ENCODE data around the gene EEIG1.

EEIG1 gene

DNA sequence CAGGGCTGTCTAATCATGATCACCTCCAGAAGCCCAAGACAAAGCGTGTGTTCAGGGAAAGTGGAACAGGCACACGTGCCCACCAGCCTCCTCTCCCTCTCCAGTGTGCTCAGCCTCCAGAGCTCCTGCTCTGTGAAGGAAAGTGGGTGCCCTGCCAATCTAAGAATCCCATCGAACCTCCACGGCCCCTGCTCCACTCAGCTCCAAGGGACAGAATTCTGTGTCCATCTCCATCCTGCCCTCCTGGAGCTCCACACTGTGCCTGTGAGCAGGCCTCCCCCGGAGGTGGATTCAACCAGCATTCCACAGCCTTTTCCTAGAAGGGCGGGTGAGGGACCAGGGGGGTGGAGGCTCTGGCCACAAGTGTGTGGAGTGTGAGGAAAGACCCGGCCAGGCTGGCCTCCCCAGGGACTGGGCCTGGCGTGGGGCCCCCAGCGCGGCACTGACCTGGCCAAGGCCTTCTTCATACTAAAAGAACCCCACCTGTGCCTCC lies 6.0 kb downstream of the EEIG1 start:
- DNase-seq (ENCODE audit: low read depth, low spot score): no peak
- ChIA-PET CTCF (interaction anchor here (1.0 to 3.7 kb wide), 4 partner anchors 13 to 150 kb away, joined by 3 to 18 read pairs (median 9); no protein-coding TSS in a partner anchor), POLR2A (no interaction called here)
- no peak overlapping the region; the same call in 1 of the 2 replicates for H3K4me3 ChIP-seq (ENCODE audit: low read depth, low read length)
- no peak for TF ChIP-seq CTCF (IDR thresholded peaks at IDR 0.05; ENCODE audit: insufficient read depth, low read length, missing control alignments)

GRCh38 chr9:127974001-127974768 lies 6.6 kb downstream of the EEIG1 start:
- ChIA-PET POLR2A (no interaction called here), CTCF (interaction anchor here (0.6 to 3.7 kb wide), 5 partner anchors 13 to 187 kb away, joined by 3 to 18 read pairs (median 3); no protein-coding TSS in a partner anchor)
- no peak for DNase-seq (ENCODE audit: low read depth, low spot score)
- no peak overlapping the region; the same call in 1 of the 2 replicates for H3K4me3 ChIP-seq (ENCODE audit: low read depth, low read length)
- no peak for TF ChIP-seq CTCF (IDR thresholded peaks at IDR 0.05; ENCODE audit: insufficient read depth, low read length, missing control alignments)

DNA sequence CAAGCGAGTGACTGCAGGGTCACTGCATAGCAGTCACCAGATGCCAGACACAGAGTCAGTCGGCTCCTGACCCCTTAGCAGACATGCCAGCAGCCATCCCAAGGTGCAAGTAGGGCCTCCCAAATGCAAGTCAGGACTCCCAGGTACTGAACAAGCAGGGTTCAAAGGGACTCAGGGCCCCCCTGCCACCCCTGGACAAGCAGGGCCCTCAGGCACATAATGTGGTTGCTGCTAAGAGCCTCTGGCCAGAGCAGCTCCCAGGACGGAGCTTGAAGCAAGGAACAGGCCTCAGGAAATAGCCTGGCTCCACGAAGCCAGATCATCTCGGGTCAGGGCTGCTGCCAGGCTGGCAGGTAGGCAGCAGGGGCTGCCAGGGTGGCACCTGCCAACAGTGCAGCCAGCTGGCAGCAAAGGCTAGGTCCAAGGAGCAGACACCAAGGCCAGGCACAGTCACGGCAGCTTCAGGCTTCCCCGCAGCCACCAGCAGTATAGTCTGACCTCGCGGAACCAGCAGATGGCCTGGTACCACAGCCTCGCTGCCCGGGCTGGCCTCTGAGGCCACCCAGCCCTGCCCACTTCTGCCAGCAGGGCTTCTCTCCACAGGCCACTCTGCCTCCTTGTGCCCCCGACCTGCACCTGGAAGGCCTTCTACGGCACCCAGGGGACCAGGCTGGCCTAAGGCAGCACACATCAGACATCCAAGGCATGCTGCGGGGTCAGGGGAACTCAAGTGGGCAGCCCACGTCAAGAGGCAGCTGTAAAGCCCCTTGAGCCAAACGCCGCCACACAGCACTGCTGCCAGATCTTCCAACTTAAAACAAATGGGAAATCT lies 7.4 kb downstream of the EEIG1 start:
- DNase-seq (ENCODE audit: low read depth, low spot score): no peak
- H3K4me3 ChIP-seq (ENCODE audit: low read depth, low read length): no peak overlapping the region
- ChIA-PET CTCF (interaction anchor here (0.6 to 3.7 kb wide), 3 partner anchors 30 to 144 kb away, joined by 3 to 18 read pairs (median 4); no protein-coding TSS in a partner anchor), POLR2A (interaction anchor here (0.7 kb wide), 1 partner anchor 94 kb away, joined by 3 read pairs; the partner anchor contains the start of gene NAIF1)
- TF ChIP-seq CTCF (IDR thresholded peaks at IDR 0.05; ENCODE audit: insufficient read depth, low read length, missing control alignments): no peak

- no peak overlapping the region for H3K4me3 ChIP-seq (ENCODE audit: low read depth, low read length)
- ChIA-PET CTCF (interaction anchor here (1.1 to 1.6 kb wide), 2 partner anchors 30 to 145 kb away, joined by 6 to 7 read pairs; no protein-coding TSS in a partner anchor), POLR2A (no interaction called here)
- TF ChIP-seq CTCF (IDR thresholded peaks at IDR 0.05; ENCODE audit: insufficient read depth, low read length, missing control alignments): no peak
- no peak for DNase-seq (ENCODE audit: low read depth, low spot score)
Observed at GRCh38 chr9:127972236-127972871, 8.4 kb downstream of the EEIG1 start.

GRCh38 chr9:127971357-127972235 lies 9.2 kb downstream of the EEIG1 start:
- no peak overlapping the region for H3K4me3 ChIP-seq (ENCODE audit: low read depth, low read length)
- no peak for DNase-seq (ENCODE audit: low read depth, low spot score)
- POLR2A ChIA-PET: interaction anchor here (1.0 kb wide), 1 partner anchor 9 kb away, joined by 3 read pairs; the partner anchor contains the start of gene EEIG1
- TF ChIP-seq CTCF (IDR thresholded peaks at IDR 0.05; ENCODE audit: insufficient read depth, low read length, missing control alignments): no peak
- CTCF ChIA-PET: interaction anchor here (1.1 to 1.6 kb wide), 2 partner anchors 29 to 146 kb away, joined by 6 to 7 read pairs; no protein-coding TSS in a partner anchor
